Measurements from ENCODE around the gene DAD1. TPM values are rescaled to one million over a fixed set of nuclear protein-coding genes. Genes with fewer than 3 reads are reported as not detected.
A peak's percentile ranks its signal among the peaks of the same experiment; 100 is the strongest.
"Not testable (repeated sequence)": the region's sequence is repeated elsewhere in the genome, so short reads cannot be mapped to it uniquely, and the experiment has no call there.

Gene DAD1
- total and polyA plus RNA-seq, 8 donors: 192 to 251 (median 201) TPM

GRCh38 chr14:22566845-22567244, 22.2 kb downstream of the DAD1 start:
- Histone ChIP-seq H3K36me3 (peaks cover 0 to 76% of the 10 kb centered on the region in 2 donors), H3K9me3 (no peaks in the 10 kb centered on the region), H3K4me3 (no peak overlapping the region), H3K27ac (peak overlapping the region in 1 of 2 donors; percentile 29), H3K27me3 (no peaks in the 10 kb centered on the region), H3K4me1 (peaks cover 0 to 42% of the 10 kb centered on the region in 2 donors)
- no peak for ATAC-seq
- DNase-seq: no peak
- no peak for TF ChIP-seq CTCF (IDR thresholded peaks at IDR 0.05)
- intact Hi-C loops (cut with DNase I): no loop called here

- H3K27ac ChIP-seq: peak overlapping the region in 1 of 2 donors; percentile 29
- DNase-seq; H3K27me3 ChIP-seq; ATAC-seq; intact Hi-C loops (cut with DNase I); H3K9me3 ChIP-seq; H3K4me3 ChIP-seq: not testable (repeated sequence)
- peaks cover 0 to 70% of the 10 kb centered on the region in 2 donors for H3K36me3 ChIP-seq
- H3K4me1 ChIP-seq: peaks cover 0 to 48% of the 10 kb centered on the region in 2 donors
Measured at GRCh38 chr14:22566266-22566665, 22.8 kb downstream of the DAD1 start.

GRCh38 chr14:22565391-22565945, 23.6 kb downstream of the DAD1 start:
- ATAC-seq: no peak
- peaks cover 2 to 51% of the 10 kb centered on the region in 2 donors for H3K4me1 ChIP-seq

GRCh38 chr14:22564463-22564862, 24.6 kb downstream of the DAD1 start:
- no peaks in the 10 kb centered on the region for H3K27me3 ChIP-seq
- no peaks in the 10 kb centered on the region for H3K9me3 ChIP-seq
- intact Hi-C loops (cut with DNase I): no loop called here
- DNase-seq (no peak), ATAC-seq (no peak)
- no peak overlapping the region for H3K27ac ChIP-seq
- no peak overlapping the region for H3K4me3 ChIP-seq
- no peak for TF ChIP-seq CTCF (IDR thresholded peaks at IDR 0.05)
- H3K4me1 ChIP-seq: peaks cover 11 to 53% of the 10 kb centered on the region in 2 donors
- peaks cover 0 to 58% of the 10 kb centered on the region in 2 donors for H3K36me3 ChIP-seq

More at GRCh38 chr14:22565391-22565945, 23.6 kb downstream of the DAD1 start:
- no peak for DNase-seq
- intact Hi-C loops (cut with DNase I): no loop called here
- Histone ChIP-seq H3K36me3 (peaks cover 0 to 62% of the 10 kb centered on the region in 2 donors), H3K27ac (peak overlapping the region in 1 of 2 donors; percentile 29), H3K4me3 (no peak overlapping the region), H3K27me3 (no peaks in the 10 kb centered on the region), H3K9me3 (no peaks in the 10 kb centered on the region)
- TF ChIP-seq CTCF (IDR thresholded peaks at IDR 0.05): no peak

GRCh38 chr14:22563987-22564386, 25.0 kb downstream of the DAD1 start:
- no peak for TF ChIP-seq CTCF (IDR thresholded peaks at IDR 0.05)
- H3K9me3 ChIP-seq: no peaks in the 10 kb centered on the region
- no peak for DNase-seq
- no peak overlapping the region for H3K27ac ChIP-seq
- no peaks in the 10 kb centered on the region for H3K27me3 ChIP-seq
- H3K4me1 ChIP-seq: peaks cover 11 to 53% of the 10 kb centered on the region in 2 donors
- peaks cover 0 to 53% of the 10 kb centered on the region in 2 donors for H3K36me3 ChIP-seq
- intact Hi-C loops (cut with DNase I): no loop called here
- H3K4me3 ChIP-seq: no peak overlapping the region
- no peak for ATAC-seq
